Skeletal muscle tissue (tissue), 4 donors: Measurements from ENCODE around the gene TUBA1C. TPM values are rescaled to one million over a fixed set of nuclear protein-coding genes. Genes with fewer than 3 reads are reported as not detected.

Experiments used
- H3K27ac ChIP-seq: one replicate; pipeline ENCODE4 v1.7.0; 2013; ENCODE audit warnings: mild to moderate bottlenecking, low read depth, low read length, inconsistent platforms
- H3K27me3 ChIP-seq, 3 donors: one replicate each; pipeline ENCODE4 v1.7.0; 2013; ENCODE audit warnings: low read length in 3 of 3; ENCODE audit not compliant: control insufficient read depth in 3 of 3, insufficient read depth in 3 of 3
- H3K36me3 ChIP-seq, 3 donors: one replicate each; pipeline ENCODE4 v1.7.0; 2013; ENCODE audit warnings: low read length in 3 of 3; ENCODE audit not compliant: control insufficient read depth in 3 of 3, insufficient read depth in 3 of 3
- H3K4me1 ChIP-seq, 3 donors: one replicate each; pipeline ENCODE4 v1.7.0; 2013; ENCODE audit warnings: low read length in 3 of 3, mild to moderate bottlenecking in 3 of 3; ENCODE audit not compliant: control insufficient read depth in 3 of 3, insufficient read depth in 3 of 3
- H3K4me3 ChIP-seq, 3 donors: one replicate each; pipeline ENCODE4 v1.7.0; 2013; ENCODE audit warnings: low read length in 3 of 3
- H3K9ac ChIP-seq, 3 donors: one replicate each; pipeline ENCODE4 v1.7.0; 2013; ENCODE audit warnings: low read length in 3 of 3, mild to moderate bottlenecking in 3 of 3, moderate library complexity in 2 of 3, low read depth in 1 of 3
- H3K9me3 ChIP-seq, 3 donors: one replicate each; pipeline ENCODE4 v1.7.0; 2013; ENCODE audit warnings: low read length in 3 of 3; ENCODE audit not compliant: control insufficient read depth in 3 of 3
- total RNA-seq: library from RNA; depleted of rRNA; stranded (reverse); fragments of >200 nt; gene quantifications from one replicate; pipeline ENCODE4 v1.2.3, GENCODE V29; 2014
- donor health status: Osteomylitis.

TUBA1C gene
- total RNA-seq, 1 donor from 2014 or later = 34.4 TPM

GRCh38 chr12:49230805-49231194 is 34.1 kb upstream of the TUBA1C start:
- Histone ChIP-seq H3K4me3 (no peak overlapping the region), H3K9ac (no peak overlapping the region), H3K9me3 (no peaks in the 10 kb centered on the region), H3K27ac (no peak overlapping the region), H3K4me1 (peaks cover 14 to 29% (median 18%) of the 10 kb centered on the region in 3 donors), H3K36me3 (no peaks in the 10 kb centered on the region), H3K27me3 (no peaks in the 10 kb centered on the region)

GRCh38 chr12:49231878-49232655 is 32.8 kb upstream of the TUBA1C start:
- Histone ChIP-seq H3K9ac (peak overlapping the region in 1 of 3 donors; percentile 9), H3K9me3 (no peaks in the 10 kb centered on the region), H3K27me3 (no peaks in the 10 kb centered on the region), H3K4me1 (peaks cover 14 to 29% (median 18%) of the 10 kb centered on the region in 3 donors), H3K36me3 (no peaks in the 10 kb centered on the region), H3K27ac (peak overlapping the region; percentile 28), H3K4me3 (no peak overlapping the region)

- Histone ChIP-seq H3K4me3 (peak overlapping the region in 2 of 3 donors; percentile 23 to 37), H3K27ac (peak overlapping the region; percentile 85), H3K36me3 (no peaks in the 10 kb centered on the region), H3K9me3 (no peaks in the 10 kb centered on the region), H3K27me3 (no peaks in the 10 kb centered on the region), H3K4me1 (peaks cover 14 to 29% (median 18%) of the 10 kb centered on the region in 3 donors), H3K9ac (peak overlapping the region; percentile 9 to 17 (median 14))
These were observed 31.7 kb upstream of the TUBA1C start for GRCh38 chr12:49232940-49233841.

GRCh38 chr12:49233842-49234526 is 30.9 kb upstream of the TUBA1C start:
- H3K4me3 ChIP-seq = peak overlapping the region in 2 of 3 donors; percentile 60 to 68
- H3K9ac ChIP-seq = peak overlapping the region; percentile 54 to 84 (median 68)
- H3K27me3 ChIP-seq = no peaks in the 10 kb centered on the region

GRCh38 chr12:49236423-49236822 is 28.5 kb upstream of the TUBA1C start:
- H3K27me3 ChIP-seq = no peaks in the 10 kb centered on the region
- H3K9ac ChIP-seq = no peak overlapping the region
- H3K36me3 ChIP-seq = no peaks in the 10 kb centered on the region
- no peak overlapping the region for H3K4me3 ChIP-seq
- no peaks in the 10 kb centered on the region for H3K9me3 ChIP-seq
- no peak overlapping the region for H3K27ac ChIP-seq
- peaks cover 14 to 29% (median 18%) of the 10 kb centered on the region in 3 donors for H3K4me1 ChIP-seq

More at GRCh38 chr12:49233842-49234526, 30.9 kb upstream of the TUBA1C start:
- H3K27ac ChIP-seq = peak overlapping the region; percentile 85
- H3K9me3 ChIP-seq = no peaks in the 10 kb centered on the region
- peaks cover 14 to 29% (median 18%) of the 10 kb centered on the region in 3 donors for H3K4me1 ChIP-seq
- H3K36me3 ChIP-seq = no peaks in the 10 kb centered on the region

- Histone ChIP-seq H3K9ac (no peak overlapping the region), H3K36me3 (no peaks in the 10 kb centered on the region), H3K9me3 (no peaks in the 10 kb centered on the region)
These were observed 21.3 kb upstream of the TUBA1C start for GRCh38 chr12:49243631-49244030.

GRCh38 chr12:49244176-49244575 is 20.7 kb upstream of the TUBA1C start:
- H3K9ac ChIP-seq = no peak overlapping the region
- H3K27ac ChIP-seq = no peak overlapping the region
- H3K27me3 ChIP-seq = no peaks in the 10 kb centered on the region
- peaks cover 0 to 3% (median 0%) of the 10 kb centered on the region in 3 donors for H3K4me1 ChIP-seq
- H3K9me3 ChIP-seq = no peaks in the 10 kb centered on the region
- H3K36me3 ChIP-seq = no peaks in the 10 kb centered on the region
- no peak overlapping the region for H3K4me3 ChIP-seq

More at GRCh38 chr12:49243631-49244030, 21.3 kb upstream of the TUBA1C start:
- no peak overlapping the region for H3K4me3 ChIP-seq
- H3K27ac ChIP-seq = no peak overlapping the region
- H3K27me3 ChIP-seq = no peaks in the 10 kb centered on the region
- H3K4me1 ChIP-seq = peaks cover 0 to 3% (median 0%) of the 10 kb centered on the region in 3 donors

GRCh38 chr12:49251357-49251756 is 13.5 kb upstream of the TUBA1C start:
- Histone ChIP-seq H3K36me3 (no peaks in the 10 kb centered on the region), H3K4me3 (no peak overlapping the region), H3K4me1 (no peaks in the 10 kb centered on the region)

GRCh38 chr12:49253033-49253623 is 11.8 kb upstream of the TUBA1C start:
- H3K36me3 ChIP-seq = no peaks in the 10 kb centered on the region
- no peaks in the 10 kb centered on the region for H3K27me3 ChIP-seq
- no peaks in the 10 kb centered on the region for H3K4me1 ChIP-seq
- H3K4me3 ChIP-seq = no peak overlapping the region
- no peak overlapping the region for H3K9ac ChIP-seq
- H3K27ac ChIP-seq = no peak overlapping the region
- no peaks in the 10 kb centered on the region for H3K9me3 ChIP-seq

More at GRCh38 chr12:49251357-49251756, 13.5 kb upstream of the TUBA1C start:
- H3K9ac ChIP-seq = no peak overlapping the region
- H3K27ac ChIP-seq = no peak overlapping the region
- H3K9me3 ChIP-seq = no peaks in the 10 kb centered on the region
- no peaks in the 10 kb centered on the region for H3K27me3 ChIP-seq
